Dermis blood vessel endothelial cell (primary cell): ENCODE results near the gene AKR7A2. TPM values are rescaled to one million over a fixed set of nuclear protein-coding genes. Genes with fewer than 3 reads are reported as not detected.
"Not testable (repeated sequence)": the region's sequence is repeated elsewhere in the genome, so short reads cannot be mapped to it uniquely, and the experiment has no call there.

ENCODE experiments used
- DNase-seq: peaks from one replicate; pipeline ENCODE4 v3.0.0; 2010
- total RNA-seq: library from RNA; depleted of rRNA; stranded (reverse); fragments of >200 nt; gene quantifications from 2 replicates; pipeline ENCODE4 v1.2.3, GENCODE V29; 2014

AKR7A2 gene
- total RNA-seq, 1 donor from 2014 or later, result 64.5 TPM

DNA sequence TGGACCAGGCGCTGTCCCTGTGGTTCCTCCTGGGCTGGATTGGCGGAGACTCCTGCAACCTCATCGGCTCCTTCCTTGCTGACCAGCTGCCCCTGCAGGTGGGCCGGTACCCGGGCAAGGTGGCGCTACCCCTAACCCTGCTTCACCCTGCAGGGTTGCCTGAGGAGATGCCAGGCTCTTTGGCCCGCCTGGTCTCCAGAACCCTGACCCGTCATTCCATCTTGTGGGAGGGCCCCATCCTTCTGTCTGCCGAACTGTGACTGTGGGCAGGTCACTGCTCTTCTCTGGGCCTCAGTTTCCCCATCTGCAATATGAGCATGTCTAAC lies 12.7 kb upstream of the AKR7A2 start:
- no peak for DNase-seq

- no peak for DNase-seq
Observed at GRCh38 chr1:19323987-19324664, 12.2 kb upstream of the AKR7A2 start.

GRCh38 chr1:19322481-19322880 lies 10.5 kb upstream of the AKR7A2 start:
- no peak for DNase-seq

- no peak for DNase-seq
Observed at GRCh38 chr1:19321071-19321470, 9.1 kb upstream of the AKR7A2 start.

DNA sequence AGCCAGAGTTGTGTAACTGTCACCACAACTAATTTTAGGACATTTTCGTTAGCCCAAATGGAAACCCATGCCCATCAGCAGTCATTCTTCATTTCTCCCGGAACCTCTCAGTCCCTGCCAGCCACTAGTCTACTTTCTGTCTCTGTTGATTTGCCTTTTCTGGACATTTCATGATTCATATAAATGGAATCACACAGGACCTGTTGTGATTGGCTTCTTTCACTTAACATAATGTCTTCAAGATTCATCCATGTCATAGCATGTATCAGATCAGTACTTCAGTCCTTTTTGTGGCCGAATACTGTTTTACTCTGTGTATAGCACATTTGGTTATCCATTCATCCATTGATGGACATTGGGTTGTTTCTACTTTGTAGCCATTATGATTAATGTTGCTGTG lies 7.3 kb upstream of the AKR7A2 start:
- no peak for DNase-seq

- DNase-seq, result no peak
Observed at GRCh38 chr1:19317126-19317910, 5.4 kb upstream of the AKR7A2 start.

DNA sequence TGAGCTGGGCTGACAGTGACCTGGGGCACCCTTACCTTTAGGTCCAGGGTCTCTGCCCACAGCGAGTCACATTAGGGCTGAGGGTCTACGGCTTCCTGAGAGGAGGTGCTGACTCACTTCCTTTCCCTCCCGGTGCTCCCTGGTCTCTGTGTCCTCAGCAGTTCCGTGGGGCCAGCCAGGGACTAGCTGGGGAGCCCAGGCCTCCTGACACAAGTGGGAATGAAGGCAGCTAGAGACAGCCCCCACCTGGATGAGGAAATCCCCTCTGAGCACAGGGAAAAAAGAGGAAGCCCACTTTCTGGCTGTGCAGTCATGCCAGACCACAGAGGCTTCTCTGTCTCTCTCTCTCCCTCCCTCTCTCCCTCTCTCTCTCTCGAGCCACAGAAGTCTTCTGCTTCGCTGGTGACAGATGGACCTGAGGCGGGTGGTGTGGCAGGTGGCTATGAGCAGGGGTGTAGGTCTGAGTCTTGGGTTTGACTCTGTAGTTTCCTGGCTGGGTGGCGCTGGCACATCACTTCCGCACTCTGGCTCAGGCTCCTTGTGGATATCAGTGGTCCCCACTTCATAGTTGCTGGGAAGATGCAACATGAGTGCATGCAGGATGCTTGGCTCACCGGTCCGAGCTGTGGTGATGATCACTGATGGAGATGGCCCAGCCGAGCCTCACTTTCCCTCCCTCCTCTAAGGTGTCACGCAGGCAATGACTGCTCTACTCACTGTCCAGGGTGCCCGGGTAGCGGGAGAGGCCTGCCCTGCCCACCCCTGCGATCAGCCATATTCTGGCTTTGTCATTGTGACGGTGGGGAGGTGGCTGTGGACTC lies 3.6 kb upstream of the AKR7A2 start:
- DNase-seq, result peak; percentile 64

DNA sequence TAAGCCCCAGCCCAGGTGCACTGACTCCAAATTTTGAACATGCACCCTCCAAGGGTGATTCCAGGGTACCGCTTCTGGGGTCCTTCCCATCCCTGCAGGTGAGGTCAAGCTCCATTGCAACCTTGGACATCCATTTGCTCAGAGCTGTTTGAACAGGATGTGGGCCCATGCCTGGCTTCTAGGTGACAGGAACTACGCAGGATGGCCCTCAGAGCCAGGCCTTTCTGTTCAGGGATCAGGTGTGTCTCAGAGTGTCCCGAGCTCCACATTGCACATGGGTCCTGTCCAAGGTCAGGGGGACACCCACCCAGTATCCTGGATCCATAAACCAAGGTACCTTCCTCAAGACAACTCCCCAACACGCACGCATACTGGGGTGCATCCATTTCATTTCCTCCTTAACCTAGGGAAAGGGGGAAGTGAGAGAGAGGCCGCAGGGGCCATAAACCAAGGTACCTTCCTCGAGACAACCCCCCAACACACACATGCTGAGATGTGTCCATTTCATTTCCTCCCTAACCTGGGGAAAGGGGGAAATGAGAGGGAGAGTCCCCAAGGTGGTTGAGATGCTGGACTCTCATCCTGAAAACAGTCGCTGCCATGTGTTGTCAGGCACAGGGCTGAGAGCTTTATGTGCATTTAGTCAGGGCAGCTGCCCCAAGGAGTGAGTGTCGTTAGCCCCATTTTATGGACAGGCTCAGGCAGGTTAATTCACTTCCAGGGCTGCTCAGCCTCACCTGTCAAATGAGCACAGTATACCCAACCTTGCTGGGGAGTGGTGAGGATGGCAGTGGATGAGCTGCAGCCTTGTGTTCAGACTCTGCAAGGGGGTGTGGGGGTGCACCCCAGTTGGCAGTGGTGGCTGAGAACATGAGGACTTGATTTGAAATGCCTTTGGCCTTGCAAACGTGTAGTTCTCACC lies 2.3 kb upstream of the AKR7A2 start:
- DNase-seq, result no peak

- no peak for DNase-seq
Observed at GRCh38 chr1:19313636-19313959, 1.7 kb upstream of the AKR7A2 start.

- no peak for DNase-seq
Observed at GRCh38 chr1:19312782-19313635, 1.1 kb upstream of the AKR7A2 start.

DNA sequence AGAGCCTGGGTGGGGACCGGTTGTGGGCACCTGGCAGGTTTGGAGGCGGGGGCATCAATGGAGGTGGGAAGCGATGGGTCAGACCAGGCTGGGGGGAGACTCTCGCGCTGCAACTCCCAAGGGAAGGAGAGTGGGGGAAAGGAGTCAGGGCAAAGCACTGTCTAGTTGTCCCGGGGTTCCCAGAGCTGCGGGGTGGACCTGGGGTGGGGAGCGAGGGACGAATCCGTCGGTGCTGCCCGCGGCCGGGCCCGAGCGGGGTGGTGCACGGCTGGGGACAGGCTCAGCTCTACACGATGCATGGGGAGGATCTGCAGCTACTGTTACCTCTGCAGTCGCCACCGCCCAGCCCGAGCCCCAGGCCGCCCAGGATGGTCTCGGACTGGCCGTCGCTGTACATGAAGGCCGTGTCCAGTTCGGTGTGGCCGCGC lies 427 bp downstream of the AKR7A2 start:
- DNase-seq, result no peak

DNA sequence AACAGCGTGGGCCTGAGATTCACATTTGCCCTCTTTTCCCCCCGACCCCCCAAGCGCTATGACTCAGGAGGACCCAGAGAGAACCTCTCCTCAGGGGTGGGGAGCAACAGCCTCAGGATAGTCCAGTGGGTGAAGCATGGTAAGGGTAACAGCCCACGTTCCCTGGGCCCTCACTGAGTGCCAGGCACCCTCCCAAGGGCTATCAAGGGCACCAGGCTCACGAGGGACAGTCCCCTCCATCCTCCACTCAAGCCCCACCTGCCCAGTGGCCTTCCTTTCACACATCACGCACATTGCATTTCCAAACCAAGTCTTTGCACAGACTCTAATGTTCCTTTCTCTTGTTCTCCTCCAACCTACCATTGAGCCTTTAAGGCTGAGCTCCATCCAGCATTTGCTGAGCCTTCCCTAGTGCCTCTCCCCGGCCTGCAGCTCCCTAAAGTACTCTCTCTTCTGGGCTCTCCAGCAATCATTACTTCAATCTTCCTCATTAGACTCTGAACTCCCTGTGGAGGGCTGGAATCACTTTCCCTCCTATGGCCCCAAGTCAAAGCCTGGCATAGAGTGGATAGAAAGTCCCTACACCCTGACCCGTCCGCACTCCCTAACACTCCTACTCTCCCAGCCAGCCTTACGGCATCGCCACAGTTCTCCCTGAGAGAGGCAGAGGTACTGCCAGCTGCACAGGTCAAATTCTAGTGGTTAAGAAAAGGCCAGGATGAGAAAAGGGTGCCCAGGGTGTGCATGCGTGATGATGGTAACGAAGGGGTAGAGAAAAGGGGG lies 1.0 kb downstream of the AKR7A2 start:
- peak; percentile 18 for DNase-seq

DNA sequence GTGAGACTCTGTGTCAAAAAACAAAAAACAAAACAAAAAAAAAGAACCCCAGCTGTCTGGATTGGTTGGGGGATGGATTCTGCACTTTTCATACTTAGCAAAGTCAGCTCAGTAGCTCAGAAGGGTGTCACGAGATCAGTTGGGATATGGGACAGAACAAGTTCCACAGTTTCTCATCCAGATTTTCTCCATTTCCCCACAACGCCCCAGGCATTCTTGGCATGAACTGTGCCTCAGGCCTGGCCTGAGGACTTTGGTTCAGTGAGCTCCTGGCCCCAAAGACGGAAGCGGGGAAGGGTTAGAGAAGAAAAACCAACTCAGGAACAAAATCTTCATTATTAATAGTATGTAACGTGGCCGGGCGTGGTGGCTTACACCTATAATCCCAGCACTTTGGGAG lies 1.9 kb downstream of the AKR7A2 start:
- DNase-seq, result no peak

GRCh38 chr1:19309123-19309813 lies 2.7 kb downstream of the AKR7A2 start:
- DNase-seq, result peak; percentile 49

DNA sequence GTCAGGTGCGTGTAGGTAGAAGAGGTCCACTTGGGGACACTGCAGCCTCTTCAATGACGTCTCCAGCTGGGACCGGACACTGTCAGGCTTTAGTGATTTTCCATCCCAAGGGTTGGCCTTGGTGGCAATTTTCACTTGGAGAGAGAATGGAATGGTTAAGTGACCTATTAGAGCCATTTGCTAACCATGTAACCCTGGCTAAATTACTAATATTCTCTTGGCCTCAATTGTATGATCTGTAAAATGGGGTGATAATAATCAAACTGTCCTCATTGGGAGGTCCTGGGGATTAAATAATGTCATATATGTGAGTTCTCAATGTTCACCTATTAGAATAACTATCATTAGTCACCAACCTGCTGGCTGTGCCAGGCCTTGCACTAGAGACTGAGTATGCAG lies 3.4 kb downstream of the AKR7A2 start:
- DNase-seq, result no peak

- no peak for DNase-seq
Observed at GRCh38 chr1:19307794-19308508, 4.0 kb downstream of the AKR7A2 start.

GRCh38 chr1:19306941-19307340 lies 5.0 kb downstream of the AKR7A2 start:
- DNase-seq, result no peak

GRCh38 chr1:19305880-19306279 lies 6.1 kb downstream of the AKR7A2 start:
- no peak for DNase-seq

DNA sequence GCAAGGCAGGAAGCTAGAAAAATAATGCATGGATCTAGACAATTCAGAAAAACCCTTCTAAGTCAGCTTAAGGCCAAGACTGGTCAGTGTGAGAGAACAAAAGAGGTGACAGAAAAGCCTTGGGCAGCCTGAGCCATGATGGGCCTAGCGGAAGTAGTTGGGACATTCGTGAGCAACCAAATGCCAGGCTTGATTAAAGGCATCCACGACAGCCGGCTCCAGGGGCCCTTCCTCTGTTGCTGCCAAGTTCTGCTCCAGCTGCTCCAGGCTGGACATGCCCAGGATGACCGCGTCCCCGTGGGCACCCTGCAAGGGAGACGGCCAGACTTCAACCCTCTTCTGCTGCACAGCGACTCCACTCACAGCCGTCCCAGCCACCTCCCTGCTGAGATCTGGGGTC lies 7.9 kb downstream of the AKR7A2 start:
- DNase-seq, result not testable (repeated sequence)
